Occipital lobe (tissue), 2 donors: ENCODE measurements around the gene NIFK. TPM values are rescaled to one million over a fixed set of nuclear protein-coding genes. Genes with fewer than 3 reads are reported as not detected.

Experiments used
- DNase-seq: peaks from one replicate; lab custom pipeline; 2025; lab: John Stamatoyannopoulos, UW
- total RNA-seq: library from RNA; depleted of rRNA; stranded (reverse); fragments of >200 nt; gene quantifications from one replicate; pipeline ENCODE4 v1.2.3, GENCODE V29; 2014

NIFK gene
- total RNA-seq: 51.6 TPM

DNA sequence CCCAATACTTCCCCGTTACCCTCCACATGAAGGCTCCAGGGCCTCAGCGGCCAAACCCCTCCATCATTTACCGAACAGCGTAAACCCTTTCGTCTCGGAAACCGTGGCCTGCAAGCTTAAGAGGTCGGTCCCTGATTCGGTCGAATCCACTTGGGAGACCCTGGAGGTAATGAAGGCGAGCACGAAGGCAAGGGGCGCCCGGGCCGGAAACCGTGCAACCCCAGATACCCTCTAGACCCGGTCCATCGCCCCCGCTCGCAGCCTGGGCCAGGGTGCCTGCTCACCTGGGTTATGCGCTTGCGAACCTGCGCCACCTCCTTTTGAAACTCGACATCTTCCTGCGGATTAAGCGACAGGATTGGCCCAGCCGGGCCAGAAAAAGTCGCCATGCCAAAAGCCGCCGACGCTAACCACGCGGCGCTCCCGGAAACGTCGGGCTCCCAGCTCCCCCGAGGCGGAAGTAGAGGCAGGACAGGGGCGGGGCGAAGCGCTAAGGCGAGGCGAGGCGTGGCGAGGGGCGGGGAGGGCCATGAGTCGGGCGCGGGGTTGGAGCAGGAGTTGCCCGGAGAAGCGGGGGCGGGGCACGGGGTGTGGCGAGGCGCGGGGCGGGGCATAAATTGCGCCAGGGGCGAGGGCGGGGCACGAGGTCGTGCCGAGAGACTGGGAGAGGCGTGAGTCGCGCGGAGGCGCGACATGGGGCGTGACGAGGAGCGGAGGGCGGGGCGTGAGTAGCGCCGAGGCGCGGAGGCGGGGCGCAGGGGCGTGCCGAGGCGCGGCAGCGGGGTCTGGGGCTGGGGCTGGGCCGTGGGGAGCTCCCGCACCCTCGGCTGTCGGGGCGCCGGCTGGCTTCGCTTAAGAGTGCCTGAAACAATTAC is at the start of gene NIFK:
NIFK (minus strand) TSS at position 414 of the 875 bp plus-strand sequence; CDS start at position 389, 25 bp downstream.
- DNase-seq: peak; percentile 99

GRCh38 chr2:121783180-121783579 is 46.5 kb upstream of the NIFK start:
- no peak for DNase-seq

- DNase-seq: no peak
Measured at GRCh38 chr2:121778741-121779487, 42.2 kb upstream of the NIFK start.

DNA sequence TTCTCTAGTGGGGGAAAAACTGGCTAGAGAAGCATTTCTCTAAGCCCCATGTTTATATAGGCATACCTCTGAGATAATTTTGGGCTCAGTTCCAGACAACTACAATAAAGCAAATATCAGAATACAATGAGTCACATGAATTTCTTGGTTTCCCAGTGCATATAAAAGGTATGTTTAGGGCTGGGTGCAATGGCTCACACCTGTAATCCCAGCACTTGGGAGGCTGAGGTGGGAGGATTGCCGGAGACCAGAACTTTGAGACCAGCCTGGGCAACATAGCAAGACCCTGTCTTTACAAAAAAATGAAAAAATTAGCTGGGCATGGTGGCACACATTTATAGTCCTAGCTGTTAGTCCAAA is 41.0 kb upstream of the NIFK start:
- no peak for DNase-seq

DNA sequence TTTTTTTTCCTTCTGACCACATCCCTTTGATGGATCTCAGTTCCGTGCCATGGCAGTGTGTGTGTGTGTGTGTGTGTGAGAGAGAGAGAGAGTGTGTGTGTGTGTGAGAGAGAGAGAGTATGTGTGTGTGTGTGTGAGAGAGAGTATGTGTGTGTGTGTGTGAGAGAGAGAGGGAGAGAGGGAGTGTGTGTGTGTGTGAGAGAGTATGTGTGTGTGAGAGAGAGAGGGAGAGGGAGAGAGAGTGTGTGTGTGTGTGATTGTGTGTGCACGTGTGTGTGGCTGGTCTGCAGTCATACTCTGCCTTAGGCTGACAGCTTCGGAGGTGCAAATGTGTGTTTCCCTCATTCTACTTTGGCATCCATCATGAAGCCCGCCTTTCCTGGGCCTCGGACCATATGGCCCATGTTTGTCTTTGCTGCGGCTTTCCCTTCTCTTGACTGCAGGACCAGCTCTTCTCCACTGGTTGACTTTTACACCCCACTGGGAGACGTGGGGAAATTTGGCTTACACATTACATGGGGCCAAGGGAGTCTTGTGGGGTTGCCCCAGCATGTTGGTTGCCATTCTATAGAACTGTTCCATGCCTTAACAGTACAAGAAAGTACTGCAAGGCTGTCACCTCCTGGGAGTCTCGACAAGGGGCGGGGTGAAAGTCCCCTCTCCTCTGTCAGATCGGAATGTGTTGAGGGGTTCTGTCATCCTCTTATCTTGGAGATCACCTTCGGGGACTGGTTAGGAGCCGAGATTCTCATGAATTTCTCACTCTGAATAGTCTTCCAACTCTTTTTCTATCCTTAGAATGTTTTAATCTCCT is 40.4 kb upstream of the NIFK start:
- DNase-seq: no peak

- DNase-seq: no peak
Measured at GRCh38 chr2:121776361-121776760, 39.7 kb upstream of the NIFK start.

DNA sequence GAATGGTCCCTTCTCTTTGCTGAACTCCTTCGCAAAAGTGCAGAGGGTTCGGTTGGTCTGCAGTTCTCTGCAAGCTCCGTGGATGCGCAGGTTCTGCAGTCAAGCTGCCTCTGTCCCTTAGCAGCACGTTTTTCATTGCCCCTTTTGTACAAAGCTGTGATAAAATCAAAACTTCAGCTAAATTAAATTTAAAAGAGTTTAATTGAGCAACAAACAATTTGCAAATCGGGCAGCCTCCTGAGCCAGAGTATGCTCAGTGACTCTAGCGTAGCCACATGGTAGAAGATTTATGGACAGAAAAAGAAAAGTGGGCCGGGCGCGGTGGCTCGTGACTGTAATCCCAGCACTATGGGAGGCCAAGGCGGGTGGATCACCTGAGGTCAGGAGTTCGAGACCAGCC is 37.6 kb upstream of the NIFK start:
- no peak for DNase-seq

GRCh38 chr2:121771976-121772742 is 35.5 kb upstream of the NIFK start:
- no peak for DNase-seq

DNA sequence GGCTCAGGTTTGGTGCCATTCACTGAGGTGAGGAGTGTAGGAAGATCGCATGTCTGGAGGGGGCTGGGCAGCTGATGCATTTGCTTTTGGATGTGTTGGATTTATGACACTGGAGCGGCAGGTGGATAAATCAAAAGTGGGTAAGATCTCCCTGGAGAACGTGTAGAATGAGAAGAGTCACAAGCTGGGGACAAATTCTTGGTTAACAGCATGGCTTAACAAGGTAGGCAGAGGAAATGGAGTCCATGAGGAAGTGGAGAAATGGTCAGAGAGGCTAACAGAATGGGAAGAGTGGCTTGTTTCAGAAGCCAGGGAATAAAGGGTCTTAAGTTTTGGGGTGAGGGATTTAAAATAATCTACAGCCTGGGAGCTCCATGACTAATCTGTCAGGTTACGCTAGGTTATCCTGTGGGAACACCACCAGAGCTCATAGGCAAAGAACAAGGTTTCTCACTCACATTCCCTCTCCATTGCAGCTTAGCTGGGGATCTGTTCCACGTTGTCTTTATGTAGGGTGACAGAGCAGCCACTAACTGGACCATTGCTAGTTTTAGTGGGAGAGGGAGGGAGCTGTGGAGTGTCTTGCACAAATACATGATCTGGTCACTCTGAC is 31.6 kb upstream of the NIFK start:
- DNase-seq: no peak

- no peak for DNase-seq
Measured at GRCh38 chr2:121766624-121767023, 29.9 kb upstream of the NIFK start.

DNA sequence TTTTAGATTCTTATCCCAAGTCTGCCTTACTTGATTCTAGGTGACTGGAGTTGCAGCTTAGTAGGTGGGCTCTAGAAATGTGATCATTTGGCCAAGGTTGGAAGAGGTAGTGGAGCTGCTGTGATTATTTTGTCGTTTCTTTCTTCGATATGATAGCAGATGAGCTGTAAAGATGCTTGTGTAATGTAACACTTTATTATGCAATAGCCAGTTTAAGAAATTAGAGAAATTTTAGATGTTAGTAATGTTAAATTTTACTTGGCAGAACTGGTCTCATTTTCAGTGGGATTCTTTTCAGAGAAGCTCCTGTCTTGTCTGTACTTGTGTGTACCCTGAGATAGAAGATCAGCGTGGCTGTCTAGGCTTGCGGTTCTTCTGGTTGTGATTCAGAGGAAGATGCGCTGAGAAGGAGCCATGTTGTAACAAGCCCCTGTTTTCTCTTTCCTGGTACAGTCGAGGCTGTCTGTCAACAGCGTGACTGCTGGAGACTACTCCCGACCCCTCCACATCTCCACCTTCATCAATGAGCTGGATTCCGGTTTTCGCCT is 28.1 kb upstream of the NIFK start:
- no peak for DNase-seq

- DNase-seq: peak; percentile 97
Measured at GRCh38 chr2:121755237-121756111, 18.8 kb upstream of the NIFK start, which contains the start of gene TSN. TSS of gene TSN (plus strand) at chr2:121755651. CDS start at chr2:121755780, 129 bp downstream.

DNA sequence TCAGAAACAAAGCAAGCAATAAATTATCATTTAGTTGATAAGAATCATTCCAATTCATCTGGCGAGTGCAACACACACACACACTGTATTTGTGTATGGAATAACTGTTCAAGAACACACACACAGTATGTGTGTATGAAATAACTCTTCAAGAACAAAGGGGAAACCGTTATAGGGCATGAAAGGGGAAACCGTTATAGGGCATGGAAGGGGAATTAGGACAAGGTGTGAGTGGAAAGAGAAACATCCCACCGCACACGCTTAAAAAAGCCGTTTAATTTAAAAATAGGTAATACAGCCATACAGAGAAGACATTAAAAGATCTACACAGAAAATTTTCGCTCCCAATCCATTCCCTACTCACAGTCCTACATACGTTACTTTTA is 18.2 kb upstream of the NIFK start:
- DNase-seq: no peak

DNA sequence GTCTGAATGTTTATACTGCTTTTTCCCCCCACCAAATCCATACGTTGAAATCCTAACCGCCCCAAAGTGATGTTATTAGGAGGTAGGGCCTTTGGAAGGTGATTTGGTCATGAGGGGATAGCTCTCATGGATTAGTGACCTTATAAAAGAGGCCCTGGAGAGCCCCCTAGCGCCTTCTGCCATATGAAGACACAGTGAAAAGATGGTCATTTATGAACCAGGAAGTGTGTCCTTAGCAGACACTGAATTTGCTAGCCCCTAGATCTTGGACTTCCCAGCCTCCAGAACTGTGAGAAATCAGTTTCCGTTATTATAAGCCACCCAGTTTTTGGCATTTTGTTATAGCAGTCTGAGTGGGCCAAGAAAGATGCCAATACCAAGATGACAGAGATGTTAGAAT is 11.5 kb upstream of the NIFK start:
- DNase-seq: no peak

- no peak for DNase-seq
Measured at GRCh38 chr2:121746071-121746578, 9.4 kb upstream of the NIFK start.

- no peak for DNase-seq
Measured at GRCh38 chr2:121741450-121741849, 4.8 kb upstream of the NIFK start.

GRCh38 chr2:121740973-121741372 is 4.3 kb upstream of the NIFK start:
- DNase-seq: no peak

DNA sequence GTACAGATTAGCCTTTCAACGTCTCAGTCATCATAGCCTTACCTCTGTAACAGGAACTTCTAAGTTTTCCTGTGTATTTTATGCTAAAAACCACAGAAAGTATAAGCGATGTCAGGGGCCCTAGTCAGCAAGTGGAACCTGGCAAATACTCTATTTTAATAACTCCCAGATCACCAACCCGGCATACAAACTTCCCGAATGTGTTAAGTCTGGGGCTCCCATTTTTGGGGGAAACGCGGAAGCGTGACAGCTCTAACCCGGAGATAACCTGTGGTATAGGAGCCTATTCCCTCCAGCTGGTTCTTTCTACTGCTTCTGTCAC is 574 bp downstream of the NIFK start:
- DNase-seq: no peak

- no peak for DNase-seq
Measured at GRCh38 chr2:121735518-121736074, 1.1 kb downstream of the NIFK start.
